Liver (tissue), 9 donors: ENCODE results near the gene NCDN. TPM values are rescaled to one million over a fixed set of nuclear protein-coding genes. Genes with fewer than 3 reads are reported as not detected.

Experiments
- DNase-seq: peaks from one replicate; pipeline ENCODE4 v3.0.0-alpha.2; 2017; ENCODE audit warnings: low spot score
- H3K27ac ChIP-seq, 2 donors: one replicate each; pipeline ENCODE4 v1.7.0; 2013; ENCODE audit warnings: inconsistent platforms in 2 of 2, low read length in 2 of 2, control low read depth in 1 of 2, low read depth in 1 of 2, mild to moderate bottlenecking in 1 of 2
- H3K27me3 ChIP-seq, 4 donors: one replicate each; pipeline versions ENCODE4 v1.6.1 to v1.7.0; 2013; ENCODE audit warnings: low read length in 3 of 4, inconsistent platforms in 1 of 4, mild to moderate bottlenecking in 1 of 4, moderate library complexity in 1 of 4; ENCODE audit not compliant: control insufficient read depth in 4 of 4, insufficient read depth in 4 of 4
- H3K36me3 ChIP-seq, 4 donors: one replicate each; pipeline versions ENCODE4 v1.6.1 to v1.7.0; 2013; ENCODE audit warnings: low read length in 3 of 4, mild to moderate bottlenecking in 3 of 4, low read depth in 1 of 4, moderate library complexity in 1 of 4; ENCODE audit not compliant: control insufficient read depth in 4 of 4, insufficient read depth in 3 of 4
- H3K4me1 ChIP-seq, 4 donors: one replicate each; pipeline versions ENCODE4 v1.6.1 to v1.7.0; 2013; ENCODE audit warnings: low read length in 3 of 4, mild to moderate bottlenecking in 3 of 4, moderate library complexity in 1 of 4; ENCODE audit not compliant: control insufficient read depth in 4 of 4, insufficient read depth in 4 of 4
- H3K4me3 ChIP-seq, 3 donors: one replicate each; pipeline versions ENCODE4 v1.6.1 to v1.7.0; 2013; ENCODE audit warnings: low read length in 3 of 3, control low read depth in 1 of 3, low read depth in 1 of 3, mild to moderate bottlenecking in 1 of 3
- H3K9ac ChIP-seq, 2 donors: one replicate each; pipeline ENCODE4 v1.7.0; 2013; ENCODE audit warnings: low read length in 2 of 2, mild to moderate bottlenecking in 2 of 2, moderate library complexity in 2 of 2, control low read depth in 1 of 2, low read depth in 1 of 2
- H3K9me3 ChIP-seq, 4 donors: one replicate each; pipeline versions ENCODE4 v1.6.1 to v1.7.0; 2013; ENCODE audit warnings: low read length in 3 of 4; ENCODE audit not compliant: control insufficient read depth in 4 of 4
- FOXA1 ChIP-seq: IDR thresholded peaks from 2 replicates; pipeline ENCODE4 v1.6.1; 2016; ENCODE audit warnings: antibody characterized with exemption
- GABPA ChIP-seq, 2 donors: IDR thresholded peaks in 1 of 2; conservative IDR thresholded peaks in 1 of 2; 2 replicates each; pipeline ENCODE4 v1.6.1; 2016; ENCODE audit warnings: antibody characterized with exemption in 2 of 2, mild to moderate bottlenecking in 1 of 2, moderate library complexity in 1 of 2
- HNF4A ChIP-seq, 2 donors: conservative IDR thresholded peaks; 2 replicates each; pipeline ENCODE4 v1.6.1; 2016; ENCODE audit warnings: antibody characterized with exemption in 2 of 2, mild to moderate bottlenecking in 2 of 2
- HNF4G ChIP-seq: IDR thresholded peaks from 2 replicates; pipeline ENCODE4 v1.6.1; 2016; ENCODE audit warnings: antibody characterized with exemption
- JUND ChIP-seq, 2 donors: IDR thresholded peaks; 2 replicates each; pipeline ENCODE4 v1.6.1; 2016; ENCODE audit warnings: antibody characterized with exemption in 2 of 2
- NR2F2 ChIP-seq: IDR thresholded peaks from 2 replicates; pipeline ENCODE4 v1.6.1; 2016; ENCODE audit warnings: antibody characterized with exemption
- RAD21 ChIP-seq, 2 donors: IDR thresholded peaks; 2 replicates each; pipeline ENCODE4 v1.6.1; 2016; ENCODE audit warnings: antibody characterized with exemption in 2 of 2, mild to moderate bottlenecking in 2 of 2
- RXRA ChIP-seq, 2 donors: IDR thresholded peaks; 2 replicates each; pipeline ENCODE4 v1.6.1; 2017 to 2018; ENCODE audit warnings: antibody characterized with exemption in 2 of 2, mild to moderate bottlenecking in 1 of 2
- WGBS: extraction: QIAGEN DNeasy Blood & Tissue Kit; methylation state at CpG from one replicate; pipeline ENCODE4 v1.1.7; 2013; 5-methylcytosine and 5-hydroxymethylcytosine counted together
- polyA plus RNA-seq, 2 donors: library from polyadenylated mRNA; stranded (reverse) in 1 of 2; unstranded in 1 of 2; fragments of 200-250 nt in 1 of 2; fragments of >200 nt in 1 of 2; fragmentation: Nextera tagmentation in 1 of 2; extraction: Ambion mirVana in 1 of 2; gene quantifications; one replicate each; pipeline versions ENCODE4 v1.2.1 to v1.2.3, GENCODE V29; 2013 to 2015
- total RNA-seq, 2 donors: library from RNA; depleted of rRNA; stranded (reverse); fragments of >200 nt; gene quantifications; one replicate each; pipeline ENCODE4 v1.2.3, GENCODE V29; 2014
- TF ChIP-seq, protein P1 (sequence below): IDR thresholded peaks from 2 replicates; pipeline ENCODE4 v1.6.1; 2016; ENCODE audit warnings: antibody characterized with exemption
- TF ChIP-seq, protein P2 (sequence below): fragments of 150-350 bp; IDR thresholded peaks from 2 replicates; pipeline ENCODE4 v1.5.1; 2017; ENCODE audit warnings: improper control_type of control experiment, low read depth, low read length; ENCODE audit not compliant: missing input control
- TF ChIP-seq, protein P3 (sequence below): IDR thresholded peaks from 2 replicates; pipeline ENCODE4 v1.6.1; 2016; ENCODE audit warnings: antibody characterized with exemption, mild to moderate bottlenecking
- TF ChIP-seq, protein P4 (sequence below): IDR thresholded peaks from 2 replicates; pipeline ENCODE4 v1.6.1; 2016; ENCODE audit warnings: antibody characterized with exemption
- donor health status: healthy.
- donor health status: healthy.
- donor health status: healthy.
- donor health status: healthy.
- donor health status: healthy.

NCDN gene
- total and polyA plus RNA-seq, 4 donors, result 2.7 to 7.9 (median 5.6) TPM

DNA sequence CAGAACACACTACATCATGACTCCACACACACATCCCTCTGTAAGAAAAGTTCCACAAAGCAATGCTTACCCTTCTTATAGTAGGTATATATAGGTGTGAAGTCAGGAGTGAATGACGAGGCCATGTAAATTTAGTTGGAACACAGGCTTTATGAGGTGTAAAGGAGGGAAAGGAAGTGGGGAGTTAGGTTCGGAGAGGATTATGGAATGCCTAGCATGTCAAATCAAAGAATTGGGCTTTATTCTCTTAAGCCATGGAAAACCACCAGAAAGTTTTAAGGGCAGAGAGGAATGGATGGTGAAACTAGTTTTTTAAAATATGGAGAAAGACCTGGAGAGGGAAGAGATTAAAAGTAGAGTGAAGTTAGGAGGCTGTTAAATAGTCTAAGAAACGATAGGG is 41.8 kb downstream of the NCDN start:
- TF ChIP-seq GABPA (IDR thresholded peaks at IDR 0.05 in 1 of 2, conservative IDR thresholded peaks at IDR 0.05 in 1 of 2) (no peak), RXRA (IDR thresholded peaks at IDR 0.05) (no peak)
- no peak for DNase-seq
- Histone ChIP-seq H3K27ac (no peak overlapping the region), H3K9ac (no peak overlapping the region), H3K4me3 (no peak overlapping the region), H3K9me3 (no peaks in the 10 kb centered on the region), H3K27me3 (no peaks in the 10 kb centered on the region), H3K4me1 (no peaks in the 10 kb centered on the region), H3K36me3 (peaks cover 17 to 34% (median 27%) of the 10 kb centered on the region in 4 donors)
- 93% methylated on average over 3 of the region's 3 CpGs for WGBS

DNA sequence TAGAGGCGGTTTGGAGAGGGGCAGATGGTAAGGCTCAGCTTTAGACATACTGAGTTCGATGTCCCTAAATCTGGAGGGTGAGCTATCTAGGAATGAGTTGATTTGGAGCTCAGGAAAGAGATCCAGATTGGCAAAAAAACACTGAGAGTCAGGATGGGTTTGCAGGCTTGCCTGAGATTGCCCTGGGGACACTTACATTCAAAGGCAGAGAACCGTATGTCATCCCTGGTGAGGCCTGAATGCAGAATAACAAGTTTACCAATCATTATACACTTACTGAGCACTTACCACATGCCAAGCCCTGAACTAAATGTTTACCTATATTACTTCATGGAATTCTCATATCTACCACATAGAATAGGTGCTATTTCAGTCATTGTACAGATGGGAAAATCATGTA is 43.0 kb downstream of the NCDN start:
- H3K9ac ChIP-seq, result no peak overlapping the region
- 94% methylated on average over 3 of the region's 3 CpGs for whole genome bisulfite sequencing
- TF ChIP-seq HNF4A (conservative IDR thresholded peaks at IDR 0.05) (no peak), RAD21 (IDR thresholded peaks at IDR 0.05) (no peak), JUND (IDR thresholded peaks at IDR 0.05) (no peak), FOXA1 (no peak), RXRA (IDR thresholded peaks at IDR 0.05) (no peak), NR2F2 (no peak), HNF4G (no peak)
- TF ChIP-seq, protein P1, sequence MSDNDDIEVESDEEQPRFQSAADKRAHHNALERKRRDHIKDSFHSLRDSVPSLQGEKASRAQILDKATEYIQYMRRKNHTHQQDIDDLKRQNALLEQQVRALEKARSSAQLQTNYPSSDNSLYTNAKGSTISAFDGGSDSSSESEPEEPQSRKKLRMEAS, result no peak
- TF ChIP-seq, protein P2, sequence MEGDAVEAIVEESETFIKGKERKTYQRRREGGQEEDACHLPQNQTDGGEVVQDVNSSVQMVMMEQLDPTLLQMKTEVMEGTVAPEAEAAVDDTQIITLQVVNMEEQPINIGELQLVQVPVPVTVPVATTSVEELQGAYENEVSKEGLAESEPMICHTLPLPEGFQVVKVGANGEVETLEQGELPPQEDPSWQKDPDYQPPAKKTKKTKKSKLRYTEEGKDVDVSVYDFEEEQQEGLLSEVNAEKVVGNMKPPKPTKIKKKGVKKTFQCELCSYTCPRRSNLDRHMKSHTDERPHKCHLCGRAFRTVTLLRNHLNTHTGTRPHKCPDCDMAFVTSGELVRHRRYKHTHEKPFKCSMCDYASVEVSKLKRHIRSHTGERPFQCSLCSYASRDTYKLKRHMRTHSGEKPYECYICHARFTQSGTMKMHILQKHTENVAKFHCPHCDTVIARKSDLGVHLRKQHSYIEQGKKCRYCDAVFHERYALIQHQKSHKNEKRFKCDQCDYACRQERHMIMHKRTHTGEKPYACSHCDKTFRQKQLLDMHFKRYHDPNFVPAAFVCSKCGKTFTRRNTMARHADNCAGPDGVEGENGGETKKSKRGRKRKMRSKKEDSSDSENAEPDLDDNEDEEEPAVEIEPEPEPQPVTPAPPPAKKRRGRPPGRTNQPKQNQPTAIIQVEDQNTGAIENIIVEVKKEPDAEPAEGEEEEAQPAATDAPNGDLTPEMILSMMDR, result no peak
- TF ChIP-seq, protein P3, sequence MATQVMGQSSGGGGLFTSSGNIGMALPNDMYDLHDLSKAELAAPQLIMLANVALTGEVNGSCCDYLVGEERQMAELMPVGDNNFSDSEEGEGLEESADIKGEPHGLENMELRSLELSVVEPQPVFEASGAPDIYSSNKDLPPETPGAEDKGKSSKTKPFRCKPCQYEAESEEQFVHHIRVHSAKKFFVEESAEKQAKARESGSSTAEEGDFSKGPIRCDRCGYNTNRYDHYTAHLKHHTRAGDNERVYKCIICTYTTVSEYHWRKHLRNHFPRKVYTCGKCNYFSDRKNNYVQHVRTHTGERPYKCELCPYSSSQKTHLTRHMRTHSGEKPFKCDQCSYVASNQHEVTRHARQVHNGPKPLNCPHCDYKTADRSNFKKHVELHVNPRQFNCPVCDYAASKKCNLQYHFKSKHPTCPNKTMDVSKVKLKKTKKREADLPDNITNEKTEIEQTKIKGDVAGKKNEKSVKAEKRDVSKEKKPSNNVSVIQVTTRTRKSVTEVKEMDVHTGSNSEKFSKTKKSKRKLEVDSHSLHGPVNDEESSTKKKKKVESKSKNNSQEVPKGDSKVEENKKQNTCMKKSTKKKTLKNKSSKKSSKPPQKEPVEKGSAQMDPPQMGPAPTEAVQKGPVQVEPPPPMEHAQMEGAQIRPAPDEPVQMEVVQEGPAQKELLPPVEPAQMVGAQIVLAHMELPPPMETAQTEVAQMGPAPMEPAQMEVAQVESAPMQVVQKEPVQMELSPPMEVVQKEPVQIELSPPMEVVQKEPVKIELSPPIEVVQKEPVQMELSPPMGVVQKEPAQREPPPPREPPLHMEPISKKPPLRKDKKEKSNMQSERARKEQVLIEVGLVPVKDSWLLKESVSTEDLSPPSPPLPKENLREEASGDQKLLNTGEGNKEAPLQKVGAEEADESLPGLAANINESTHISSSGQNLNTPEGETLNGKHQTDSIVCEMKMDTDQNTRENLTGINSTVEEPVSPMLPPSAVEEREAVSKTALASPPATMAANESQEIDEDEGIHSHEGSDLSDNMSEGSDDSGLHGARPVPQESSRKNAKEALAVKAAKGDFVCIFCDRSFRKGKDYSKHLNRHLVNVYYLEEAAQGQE, result no peak
- TF ChIP-seq, protein P4, sequence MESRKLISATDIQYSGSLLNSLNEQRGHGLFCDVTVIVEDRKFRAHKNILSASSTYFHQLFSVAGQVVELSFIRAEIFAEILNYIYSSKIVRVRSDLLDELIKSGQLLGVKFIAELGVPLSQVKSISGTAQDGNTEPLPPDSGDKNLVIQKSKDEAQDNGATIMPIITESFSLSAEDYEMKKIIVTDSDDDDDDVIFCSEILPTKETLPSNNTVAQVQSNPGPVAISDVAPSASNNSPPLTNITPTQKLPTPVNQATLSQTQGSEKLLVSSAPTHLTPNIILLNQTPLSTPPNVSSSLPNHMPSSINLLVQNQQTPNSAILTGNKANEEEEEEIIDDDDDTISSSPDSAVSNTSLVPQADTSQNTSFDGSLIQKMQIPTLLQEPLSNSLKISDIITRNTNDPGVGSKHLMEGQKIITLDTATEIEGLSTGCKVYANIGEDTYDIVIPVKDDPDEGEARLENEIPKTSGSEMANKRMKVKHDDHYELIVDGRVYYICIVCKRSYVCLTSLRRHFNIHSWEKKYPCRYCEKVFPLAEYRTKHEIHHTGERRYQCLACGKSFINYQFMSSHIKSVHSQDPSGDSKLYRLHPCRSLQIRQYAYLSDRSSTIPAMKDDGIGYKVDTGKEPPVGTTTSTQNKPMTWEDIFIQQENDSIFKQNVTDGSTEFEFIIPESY, result no peak
- no peaks in the 10 kb centered on the region for H3K9me3 ChIP-seq
- no peak for DNase-seq
- no peaks in the 10 kb centered on the region for H3K27me3 ChIP-seq
- H3K4me3 ChIP-seq, result no peak overlapping the region
- H3K27ac ChIP-seq, result no peak overlapping the region
- no peaks in the 10 kb centered on the region for H3K4me1 ChIP-seq
- peaks cover 24 to 43% (median 35%) of the 10 kb centered on the region in 4 donors for H3K36me3 ChIP-seq
